Heart left ventricle (tissue), 16 donors: ENCODE measurements around the gene TMUB2. TPM values are rescaled to one million over a fixed set of nuclear protein-coding genes. Genes with fewer than 3 reads are reported as not detected.

Experiments
- ATAC-seq, 4 donors: fragments of 200-7000 bp; cut with Tn5 transposase; one replicate each; pipeline ENCODE4 v1.9.1; 2020 to 2022; ENCODE audit warnings: moderate library complexity in 4 of 4, mild to moderate bottlenecking in 3 of 4, moderate number of reproducible peaks in 1 of 4
- DNase-seq, 5 donors: peaks; one replicate each; pipeline ENCODE4 v3.0.0-alpha.2; 2020
- H3K27ac ChIP-seq, 12 donors: fragments of 200-600 bp; sonication (generic) in 4 of 12; one replicate each; pipeline versions ENCODE4 v1.5.0 to v1.8.0; 2016 to 2022; ENCODE audit warnings: mild to moderate bottlenecking in 2 of 12
- H3K27me3 ChIP-seq, 9 donors: fragments of 200-600 bp; sonication (generic) in 2 of 9; one replicate each; pipeline versions ENCODE4 v1.5.1 to v1.8.0; 2016 to 2022; ENCODE audit warnings: mild to moderate bottlenecking in 3 of 9
- H3K36me3 ChIP-seq, 9 donors: fragments of 200-600 bp; sonication (generic) in 2 of 9; one replicate each; pipeline versions ENCODE4 v1.5.0 to v1.8.0; 2018 to 2022; ENCODE audit warnings: mild to moderate bottlenecking in 2 of 9
- H3K4me1 ChIP-seq, 12 donors: fragments of 200-600 bp; sonication (generic) in 4 of 12; one replicate each; pipeline versions ENCODE4 v1.5.0 to v1.8.0; 2016 to 2022; ENCODE audit warnings: mild to moderate bottlenecking in 3 of 12
- H3K4me3 ChIP-seq, 12 donors: fragments of 200-600 bp; sonication (generic) in 4 of 12; one replicate each; pipeline versions ENCODE4 v1.5.0 to v1.8.0; 2017 to 2022; ENCODE audit warnings: mild to moderate bottlenecking in 9 of 12, moderate library complexity in 4 of 12
- H3K9me3 ChIP-seq, 12 donors: fragments of 200-600 bp; sonication (generic) in 4 of 12; one replicate each; pipeline versions ENCODE4 v1.5.0 to v1.8.0; 2016 to 2022; ENCODE audit warnings: mild to moderate bottlenecking in 1 of 12
- CTCF ChIP-seq, 12 donors: fragments of 200-600 bp; sonication (generic) in 4 of 12; IDR thresholded peaks; one replicate each; pipeline versions ENCODE4 v1.5.0 to v1.8.0; 2018 to 2022; ENCODE audit warnings: antibody characterized with exemption in 12 of 12, mild to moderate bottlenecking in 5 of 12
- POLR2A ChIP-seq, 2 donors: fragments of 450-650 bp; IDR thresholded peaks; one replicate each; pipeline ENCODE4 v1.6.1; 2017; ENCODE audit warnings: antibody characterized with exemption in 2 of 2, mild to moderate bottlenecking in 2 of 2, moderate library complexity in 2 of 2
- WGBS, 4 donors: extraction: QIAGEN DNeasy Blood & Tissue Kit in 2 of 4; methylation state at CpG; one replicate each; pipeline versions ENCODE4 v1.1.5 to v1.1.7; 2013 to 2018; 5-methylcytosine and 5-hydroxymethylcytosine counted together
- intact Hi-C, 10 donors: fragments of 100-400 bp; cut with DNase I; formaldehyde crosslinking; loops; one replicate each; pipeline versions ENCODE4 v1.11.1 to v1.14.2; 2022
- polyA plus RNA-seq, 2 donors: library from polyadenylated mRNA; stranded (reverse); fragments of 200-250 nt; gene quantifications; one replicate each; pipeline ENCODE4 v1.2.3, GENCODE V29; 2013
- total RNA-seq, 9 donors: library from RNA; depleted of rRNA in 2 of 9; stranded (reverse); fragments of >200 nt in 2 of 9; fragmentation: NEBNext Ultra II Directional in 3 of 9; extraction: Animal tissue kit (Norgen Biotek cat#: 25700) in 3 of 9; gene quantifications; one replicate each; pipeline versions ENCODE4 v1.1.0 to v1.2.4, GENCODE V29; 2016 to 2023
- donor health status: ischemic (EF 13 %, LVEDD 7.1; RV severe dilation, severe dysfunction).
- donor health status: healthy with polysubstance abuse.
- donor health status: DM: no; HTN: yes; CAD: no.
- donor health status: DM: no; HTN: no; CAD: no.
- donor health status: ischemic (EF 25% LVEDD 6.9; RV normal size, moderate dysfunction).
- donor health status: ischemic (EF 25% LVEDD 5.7; RV mildly dilated, moderate dysfunction).
- donor health status: healthy.
- donor health status: DM: yes; HTN: yes; CAD: no.
- donor health status: ischemic (EF 35%, LVEDD 5.7; RV mildly dilated, moderate dysfunction).
- donor health status: nonischemic (EF 11% LVEDD 7.7; RV severe dilation, severe dysfunction).
- donor health status: DM: yes; HTN: yes; CAD: no.
- donor health status: PGD.
- donor health status: ischemic (EF 29% LVEDD 5.4; RV normal size, mild dysfunction).
- donor health status: nonischemic (EF 23%, LVEDD 6.1; RV moderate dilation, normal function).

Gene TMUB2
- total and polyA plus RNA-seq, 11 donors, result 18.8 to 37.4 (median 24.7) TPM

DNA sequence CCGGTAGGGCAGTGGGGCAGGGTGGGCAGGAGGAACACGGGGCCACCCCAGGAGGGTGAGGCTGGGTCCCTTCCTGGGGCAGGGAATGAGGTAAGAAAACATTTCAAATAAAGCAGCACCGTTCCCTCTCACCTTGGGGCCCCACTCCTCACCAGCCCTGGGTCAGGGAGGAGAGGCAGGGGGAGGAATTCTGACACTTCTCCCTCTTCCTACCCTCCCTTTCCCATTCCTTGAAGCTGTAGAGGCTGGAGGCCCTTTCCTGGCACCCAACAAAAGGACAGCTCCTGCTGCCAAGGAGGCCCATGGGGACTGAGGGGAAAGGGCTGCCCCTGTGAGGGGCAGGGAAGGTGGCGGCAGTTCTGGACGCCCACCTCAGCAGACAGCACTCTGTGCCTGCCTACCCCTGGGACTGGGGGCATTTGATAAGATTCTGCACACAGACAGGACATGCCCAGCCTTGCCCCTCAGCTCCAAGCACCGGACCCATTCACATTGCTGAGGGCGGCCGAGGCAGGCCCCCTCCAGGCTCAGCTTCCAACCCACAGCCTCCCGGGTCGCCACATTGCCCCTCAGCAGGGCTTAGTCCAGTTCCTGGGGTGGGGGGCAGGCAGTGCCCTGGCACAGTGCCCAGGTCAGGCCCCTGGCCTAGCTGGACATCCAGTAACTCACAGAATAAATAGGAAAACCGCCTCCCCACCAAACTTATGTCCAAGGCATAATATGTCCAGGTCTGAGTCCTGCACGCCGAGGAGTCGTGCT, 6.7 kb downstream of the TMUB2 start:
- peaks cover 0 to 31% (median 8%) of the 10 kb centered on the region in 12 donors for H3K4me1 ChIP-seq
- no peak for ATAC-seq
- H3K36me3 ChIP-seq, result peaks cover 0 to 78% (median 69%) of the 10 kb centered on the region in 9 donors
- 86 to 93% (median 90%) methylated on average over 11 to 14 of the region's 14 CpGs for WGBS, 4 donors
- no peak overlapping the region for H3K4me3 ChIP-seq
- H3K27me3 ChIP-seq, result no peaks in the 10 kb centered on the region
- no peak for TF ChIP-seq CTCF (IDR thresholded peaks at IDR 0.05)
- TF ChIP-seq POLR2A (IDR thresholded peaks at IDR 0.05), result no peak
- intact Hi-C loops, result no loop called here
- H3K27ac ChIP-seq, result peak overlapping the region in 1 of 12 donors; percentile 37
- H3K9me3 ChIP-seq, result no peaks in the 10 kb centered on the region
- peak in 1 of 5 donors; percentile 18 for DNase-seq

DNA sequence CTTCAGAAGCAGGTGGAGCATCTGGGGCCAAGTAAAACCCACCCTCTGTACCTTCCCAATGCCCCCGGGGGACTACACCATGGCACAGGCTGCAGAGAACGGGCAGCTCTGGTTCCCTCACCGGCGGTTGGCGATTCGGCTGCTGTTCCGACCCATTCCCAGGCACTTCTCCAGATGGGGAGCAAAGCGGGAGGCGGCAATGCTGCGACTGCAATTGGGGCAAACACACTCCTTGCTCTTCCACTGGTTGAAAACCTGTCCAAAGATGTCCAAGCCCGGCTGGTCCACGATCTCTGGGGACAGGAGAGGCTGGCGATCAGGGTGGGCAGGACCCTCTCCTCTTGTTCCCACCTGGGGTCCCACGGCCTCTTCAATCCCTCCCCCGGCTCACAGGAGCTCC, 10.3 kb downstream of the TMUB2 start:
- H3K27ac ChIP-seq, result peak overlapping the region in 1 of 12 donors; percentile 99
- no peak for ATAC-seq
- intact Hi-C loops, result no loop called here
- H3K4me3 ChIP-seq, result no peak overlapping the region
- peaks cover 0 to 53% (median 44%) of the 10 kb centered on the region in 9 donors for H3K36me3 ChIP-seq
- no peaks in the 10 kb centered on the region for H3K9me3 ChIP-seq
- 81 to 94% (median 88%) methylated on average over 6 to 15 of the region's 15 CpGs for WGBS, 4 donors
- DNase-seq, result peak in 1 of 5 donors; percentile 29
- H3K27me3 ChIP-seq, result no peaks in the 10 kb centered on the region
- TF ChIP-seq CTCF (IDR thresholded peaks at IDR 0.05) (no peak), POLR2A (IDR thresholded peaks at IDR 0.05) (no peak)
- peaks cover 0 to 30% (median 13%) of the 10 kb centered on the region in 12 donors for H3K4me1 ChIP-seq

DNA sequence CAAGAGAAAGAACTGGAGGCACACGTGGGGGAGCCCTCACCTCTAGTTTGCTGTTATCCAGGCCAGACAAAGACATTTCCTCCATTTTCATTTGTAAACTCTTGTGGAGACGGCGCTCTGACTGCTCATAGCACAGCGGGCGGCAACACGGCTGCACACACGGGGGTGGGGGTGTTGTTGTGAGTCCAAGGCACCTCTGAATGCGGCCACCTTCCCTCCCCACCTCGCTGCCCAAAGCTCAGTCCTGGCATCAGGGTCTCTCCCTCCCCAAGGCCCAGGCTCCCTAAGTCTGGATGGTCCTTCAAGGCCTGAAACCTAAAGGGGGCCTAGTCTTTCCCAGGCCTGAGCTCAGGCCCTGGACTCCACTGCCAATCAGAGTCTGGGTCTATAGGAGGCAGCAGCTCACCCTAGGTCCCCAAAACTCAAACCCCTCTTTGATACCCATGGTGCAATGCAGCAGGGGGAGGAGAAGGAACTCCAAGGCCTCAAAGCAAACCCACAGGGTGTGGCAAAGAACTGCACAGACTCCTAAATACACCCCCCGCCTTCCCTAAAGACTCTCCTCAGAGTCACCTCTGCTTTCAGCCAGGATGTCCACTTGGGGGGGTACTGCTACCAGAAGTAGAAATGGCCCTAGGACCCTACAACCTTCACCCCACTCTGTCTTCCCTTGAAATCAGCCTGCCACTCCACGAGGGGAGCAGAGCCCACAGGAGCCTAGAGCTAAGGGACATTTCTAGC, 11.4 kb downstream of the TMUB2 start:
- TF ChIP-seq POLR2A (IDR thresholded peaks at IDR 0.05) (no peak), CTCF (IDR thresholded peaks at IDR 0.05) (peak in 3 of 12 donors; percentile 6 to 20 (median 13))
- H3K27me3 ChIP-seq, result no peaks in the 10 kb centered on the region
- intact Hi-C loops, result no loop called here
- H3K9me3 ChIP-seq, result no peaks in the 10 kb centered on the region
- WGBS, 4 donors, result 56 to 66% (median 64%) methylated on average over 8 to 11 of the region's 11 CpGs
- peaks cover 0 to 27% (median 13%) of the 10 kb centered on the region in 12 donors for H3K4me1 ChIP-seq
- peak overlapping the region; percentile 55 to 99 (median 91) for H3K4me3 ChIP-seq
- no peak for ATAC-seq
- peak overlapping the region; percentile 96 to 100 (median 98) for H3K27ac ChIP-seq
- DNase-seq, result peak in 1 of 5 donors; percentile 34
- H3K36me3 ChIP-seq, result peaks cover 0 to 45% (median 39%) of the 10 kb centered on the region in 9 donors
